Parathyroid adenoma (tissue), 2 donors: ENCODE data around the gene MAML2.

Source experiments
- H2AFZ ChIP-seq: fragments of 300-600 bp; sonication (generic); one replicate; pipeline ENCODE4 v1.7.0; 2017; ENCODE audit warnings: antibody characterized with exemption, mild to moderate bottlenecking
- H3K27ac ChIP-seq: fragments of 300-600 bp; sonication (generic); one replicate; pipeline ENCODE4 v1.7.0; 2017
- H3K27me3 ChIP-seq: fragments of 300-600 bp; sonication (generic); one replicate; pipeline ENCODE4 v1.7.0; 2017; ENCODE audit warnings: low read length; ENCODE audit not compliant: control insufficient read depth, insufficient read depth
- H3K36me3 ChIP-seq: fragments of 300-600 bp; sonication (generic); one replicate; pipeline ENCODE4 v1.7.0; 2017; ENCODE audit warnings: low read length; ENCODE audit not compliant: control insufficient read depth, insufficient read depth
- H3K4me1 ChIP-seq: fragments of 300-600 bp; sonication (generic); one replicate; pipeline ENCODE4 v1.7.0; 2017; ENCODE audit warnings: control low read depth
- H3K4me2 ChIP-seq: fragments of 300-600 bp; sonication (generic); one replicate; pipeline ENCODE4 v1.7.0; 2017; ENCODE audit warnings: low read length
- H3K4me3 ChIP-seq: fragments of 300-600 bp; sonication (generic); one replicate; pipeline ENCODE4 v1.7.0; 2017; ENCODE audit warnings: low read depth, low read length
- H3K79me2 ChIP-seq: fragments of 300-600 bp; sonication (generic); one replicate; pipeline ENCODE4 v1.7.0; 2017; ENCODE audit warnings: control low read depth
- H3K9ac ChIP-seq: fragments of 300-600 bp; sonication (generic); one replicate; pipeline ENCODE4 v1.7.0; 2017; ENCODE audit warnings: mild to moderate bottlenecking
- H3K9me3 ChIP-seq: fragments of 300-600 bp; sonication (generic); one replicate; pipeline ENCODE4 v1.7.0; 2017; ENCODE audit warnings: low read length; ENCODE audit not compliant: control insufficient read depth
- TF ChIP-seq, protein P1 (sequence below): fragments of 300-600 bp; sonication (generic); IDR thresholded peaks from one replicate; pipeline ENCODE4 v1.7.0; 2017; ENCODE audit warnings: antibody characterized with exemption, mild to moderate bottlenecking
- donor health status: primary hyperparathyroidism.

MAML2 gene

DNA sequence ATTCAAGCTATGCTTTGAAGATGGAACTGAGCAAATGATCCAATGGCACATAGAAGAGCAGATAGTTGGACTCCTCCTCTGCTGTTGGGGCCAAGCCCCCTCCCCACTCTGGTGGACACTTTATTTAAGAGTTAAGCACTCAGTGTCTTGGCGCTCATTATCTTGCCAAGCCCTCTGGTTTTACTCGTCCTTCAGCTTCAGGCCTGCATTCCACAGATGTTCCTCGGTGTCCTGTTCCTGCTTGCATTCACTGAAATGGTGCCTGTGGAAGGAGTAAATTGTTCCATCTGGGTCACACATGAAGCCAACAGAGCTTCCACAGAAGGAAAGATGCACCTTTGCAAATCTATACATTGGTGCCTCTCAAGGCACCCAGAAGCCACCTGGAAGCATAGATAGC is 26.1 kb downstream of the MAML2 start:
- no peaks in the 10 kb centered on the region for H3K27me3 ChIP-seq
- peaks cover 19% of the 10 kb centered on the region for H3K4me1 ChIP-seq
- H3K4me3 ChIP-seq = no peak overlapping the region
- TF ChIP-seq, protein P1, sequence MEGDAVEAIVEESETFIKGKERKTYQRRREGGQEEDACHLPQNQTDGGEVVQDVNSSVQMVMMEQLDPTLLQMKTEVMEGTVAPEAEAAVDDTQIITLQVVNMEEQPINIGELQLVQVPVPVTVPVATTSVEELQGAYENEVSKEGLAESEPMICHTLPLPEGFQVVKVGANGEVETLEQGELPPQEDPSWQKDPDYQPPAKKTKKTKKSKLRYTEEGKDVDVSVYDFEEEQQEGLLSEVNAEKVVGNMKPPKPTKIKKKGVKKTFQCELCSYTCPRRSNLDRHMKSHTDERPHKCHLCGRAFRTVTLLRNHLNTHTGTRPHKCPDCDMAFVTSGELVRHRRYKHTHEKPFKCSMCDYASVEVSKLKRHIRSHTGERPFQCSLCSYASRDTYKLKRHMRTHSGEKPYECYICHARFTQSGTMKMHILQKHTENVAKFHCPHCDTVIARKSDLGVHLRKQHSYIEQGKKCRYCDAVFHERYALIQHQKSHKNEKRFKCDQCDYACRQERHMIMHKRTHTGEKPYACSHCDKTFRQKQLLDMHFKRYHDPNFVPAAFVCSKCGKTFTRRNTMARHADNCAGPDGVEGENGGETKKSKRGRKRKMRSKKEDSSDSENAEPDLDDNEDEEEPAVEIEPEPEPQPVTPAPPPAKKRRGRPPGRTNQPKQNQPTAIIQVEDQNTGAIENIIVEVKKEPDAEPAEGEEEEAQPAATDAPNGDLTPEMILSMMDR = no peak
- no peak overlapping the region for H3K9ac ChIP-seq
- H3K4me2 ChIP-seq = no peak overlapping the region
- no peak overlapping the region for H2AFZ ChIP-seq
- no peaks in the 10 kb centered on the region for H3K36me3 ChIP-seq
- peaks cover 10% of the 10 kb centered on the region for H3K79me2 ChIP-seq
- no peak overlapping the region for H3K27ac ChIP-seq
- no peaks in the 10 kb centered on the region for H3K9me3 ChIP-seq

DNA sequence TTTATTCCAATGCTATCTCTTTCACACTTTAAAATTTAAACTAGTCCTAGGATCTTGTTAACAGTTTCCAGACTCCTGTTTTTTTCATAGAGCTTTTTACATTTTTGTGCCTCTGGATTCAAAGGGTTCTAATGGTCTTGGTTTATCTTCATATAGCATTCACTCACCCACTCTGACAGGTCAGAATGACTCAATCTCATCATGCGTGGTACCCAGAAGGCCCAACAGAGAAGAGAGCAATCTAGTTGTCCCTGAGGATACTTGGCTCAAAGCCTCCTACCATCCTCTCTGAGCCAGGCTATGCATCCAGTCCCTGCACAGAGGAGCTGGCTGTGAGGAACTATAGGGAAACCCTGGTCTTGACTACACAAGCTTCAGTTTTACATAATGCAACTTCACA is 27.5 kb downstream of the MAML2 start:
- H3K27ac ChIP-seq = no peak overlapping the region
- H3K4me2 ChIP-seq = no peak overlapping the region
- H3K9me3 ChIP-seq = no peaks in the 10 kb centered on the region
- H3K36me3 ChIP-seq = no peaks in the 10 kb centered on the region
- H3K4me3 ChIP-seq = no peak overlapping the region
- no peak overlapping the region for H3K9ac ChIP-seq
- H3K27me3 ChIP-seq = no peaks in the 10 kb centered on the region
- TF ChIP-seq, protein P1 = no peak
- H3K4me1 ChIP-seq = peaks cover 24% of the 10 kb centered on the region
- H2AFZ ChIP-seq = no peak overlapping the region
- H3K79me2 ChIP-seq = peaks cover 8% of the 10 kb centered on the region

DNA sequence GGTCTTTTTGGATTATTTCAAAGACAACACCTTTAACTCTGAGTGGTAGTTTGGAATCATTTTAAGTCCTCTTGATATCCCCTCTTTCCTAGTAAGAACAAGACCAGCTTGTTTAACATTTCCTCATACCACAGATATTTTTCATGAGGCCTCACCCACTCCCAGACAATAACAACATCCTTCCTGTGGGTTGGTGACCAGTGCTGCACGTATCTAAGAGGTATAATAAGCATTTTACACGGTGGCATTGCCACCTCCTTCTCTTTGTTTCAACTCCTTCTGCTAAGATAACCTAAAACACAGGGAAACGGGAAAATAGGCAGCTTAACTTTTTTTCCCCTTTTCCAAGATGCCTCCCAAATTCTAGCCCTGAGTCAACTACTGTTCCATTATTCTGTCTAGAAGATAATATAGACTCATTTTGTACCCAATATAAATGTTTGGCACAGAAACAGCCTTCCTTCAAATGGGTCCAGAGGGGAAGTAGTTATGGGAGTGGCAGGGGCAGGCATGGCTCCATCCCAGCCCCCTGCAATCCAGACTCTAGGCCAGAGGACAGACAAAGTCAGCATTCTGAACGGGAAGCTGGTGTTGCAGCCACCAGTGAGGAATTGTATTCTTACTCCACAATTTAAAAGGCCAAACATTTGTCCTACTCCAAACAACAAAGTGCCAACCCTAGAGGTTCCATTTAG is 28.5 kb downstream of the MAML2 start:
- H2AFZ ChIP-seq = no peak overlapping the region
- no peaks in the 10 kb centered on the region for H3K27me3 ChIP-seq
- peak overlapping the region; percentile 32 for H3K27ac ChIP-seq
- peaks cover 24% of the 10 kb centered on the region for H3K4me1 ChIP-seq
- H3K36me3 ChIP-seq = no peaks in the 10 kb centered on the region
- H3K79me2 ChIP-seq = peaks cover 8% of the 10 kb centered on the region
- no peak overlapping the region for H3K4me3 ChIP-seq
- H3K9ac ChIP-seq = no peak overlapping the region
- TF ChIP-seq, protein P1 = no peak
- no peaks in the 10 kb centered on the region for H3K9me3 ChIP-seq
- no peak overlapping the region for H3K4me2 ChIP-seq

DNA sequence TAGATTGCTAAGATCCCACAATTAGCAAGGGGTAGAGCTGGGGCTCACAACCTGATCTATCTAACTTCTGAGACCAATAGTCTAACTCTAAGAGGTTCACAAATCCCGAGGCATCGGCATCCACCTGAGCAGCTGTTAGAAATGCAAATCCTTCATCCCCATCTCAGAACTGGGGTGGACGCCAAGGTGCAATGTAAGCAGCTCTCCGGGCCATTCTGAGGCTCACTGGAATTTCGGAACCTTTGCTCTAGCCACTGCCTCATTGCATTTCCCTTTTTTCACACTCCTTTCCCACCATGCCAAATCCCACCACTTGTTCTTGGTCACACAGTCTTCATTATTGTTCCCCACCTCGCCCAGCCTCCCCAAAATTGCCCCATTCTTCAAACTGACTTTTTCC is 29.8 kb downstream of the MAML2 start:
- H3K4me1 ChIP-seq = peaks cover 16% of the 10 kb centered on the region

More for the DNA sequence above, 29.8 kb downstream of the MAML2 start:
- TF ChIP-seq, protein P1 = no peak
- H3K9ac ChIP-seq = no peak overlapping the region
- H3K36me3 ChIP-seq = no peaks in the 10 kb centered on the region
- no peak overlapping the region for H3K4me3 ChIP-seq
- no peak overlapping the region for H3K4me2 ChIP-seq
- peaks cover 8% of the 10 kb centered on the region for H3K79me2 ChIP-seq
- no peaks in the 10 kb centered on the region for H3K9me3 ChIP-seq
- no peak overlapping the region for H2AFZ ChIP-seq
- H3K27ac ChIP-seq = no peak overlapping the region
- no peaks in the 10 kb centered on the region for H3K27me3 ChIP-seq
